Measurements from ENCODE around the gene ARL14EPL.
A peak's percentile ranks its signal among the peaks of the same experiment; 100 is the strongest.
"Not testable (repeated sequence)": the region's sequence is repeated elsewhere in the genome, so short reads cannot be mapped to it uniquely, and the experiment has no call there.

The ARL14EPL gene

GRCh38 chr5:116058346-116058936 is 26.2 kb downstream of the ARL14EPL start:
- no peak for DNase-seq

GRCh38 chr5:116062352-116062751 is 30.1 kb downstream of the ARL14EPL start:
- peak in 1 of 2 experiments; percentile 4 for DNase-seq

GRCh38 chr5:116063950-116064349 is 31.7 kb downstream of the ARL14EPL start:
- DNase-seq, result no peak

GRCh38 chr5:116068028-116068632 is 35.9 kb downstream of the ARL14EPL start:
- peak in 1 of 2 experiments; percentile 41 for DNase-seq

GRCh38 chr5:116071211-116071610 is 38.9 kb downstream of the ARL14EPL start:
- DNase-seq, result no peak

- DNase-seq, result no peak
These were observed 43.0 kb downstream of the ARL14EPL start for GRCh38 chr5:116075191-116075831.

- no peak for DNase-seq
These were observed 44.2 kb downstream of the ARL14EPL start for GRCh38 chr5:116076496-116076895.

- no peak for DNase-seq
These were observed 45.9 kb downstream of the ARL14EPL start for GRCh38 chr5:116078199-116078598.

GRCh38 chr5:116084287-116084691 is 52.0 kb downstream of the ARL14EPL start:
- DNase-seq, result no peak

GRCh38 chr5:116084871-116085715 is 52.8 kb downstream of the ARL14EPL start, which contains the start of gene COMMD10:
Gene COMMD10 (plus strand): TSS chr5:116085025.
- DNase-seq, result peak; percentile 60 to 75

GRCh38 chr5:116086309-116086708 is 54.0 kb downstream of the ARL14EPL start:
- DNase-seq, result not testable (repeated sequence)

GRCh38 chr5:116088062-116088461 is 55.8 kb downstream of the ARL14EPL start:
- no peak for DNase-seq

- no peak for DNase-seq
These were observed 58.0 kb downstream of the ARL14EPL start for GRCh38 chr5:116090302-116090701.

- no peak for DNase-seq
These were observed 59.1 kb downstream of the ARL14EPL start for GRCh38 chr5:116091416-116091815.

- DNase-seq, result no peak
These were observed 65.0 kb downstream of the ARL14EPL start for GRCh38 chr5:116097301-116097700.

- DNase-seq, result no peak
These were observed 66.7 kb downstream of the ARL14EPL start for GRCh38 chr5:116098998-116099397.

GRCh38 chr5:116104941-116105340 is 72.7 kb downstream of the ARL14EPL start:
- DNase-seq, result not testable (repeated sequence)

Measured in NCI-H524 (cell line).